ENCODE measurements around the gene MAPK7. TPM values are rescaled to one million over a fixed set of nuclear protein-coding genes. Genes with fewer than 3 reads are reported as not detected.

Gene MAPK7
- total RNA-seq, 1 donor from 2014 or later: 22.6 TPM

DNA sequence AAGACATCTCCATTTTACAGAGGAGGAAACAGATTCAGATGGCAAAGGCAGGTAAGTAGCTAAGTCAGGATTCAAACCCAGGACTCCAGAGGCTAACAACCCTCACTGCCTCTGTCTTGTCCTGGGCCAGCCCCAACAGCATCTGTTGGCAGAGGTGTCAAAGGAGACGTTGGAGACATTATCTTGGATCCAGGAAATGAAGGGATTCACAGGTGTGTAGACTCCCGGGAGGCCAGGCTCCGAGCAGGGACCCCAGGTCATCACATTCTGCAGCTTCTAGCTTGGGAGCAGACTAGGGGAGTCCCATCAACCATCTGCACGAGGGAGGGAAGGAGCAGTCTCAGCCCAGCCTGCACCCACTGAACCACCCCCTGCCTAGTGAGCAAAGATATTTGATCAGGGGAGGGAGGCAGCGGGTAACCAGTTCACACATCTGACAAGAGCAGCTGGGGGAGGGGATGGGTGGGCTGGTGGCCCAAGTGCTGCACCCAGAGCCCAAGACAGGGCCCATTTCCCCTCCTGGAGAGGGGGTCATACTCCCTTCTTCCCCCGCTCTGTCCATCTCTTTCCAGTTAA, 14.8 kb upstream of the MAPK7 start:
- Mint-ChIP-seq H3K27ac (no peak overlapping the region), H3K4me3 (peak overlapping the region; percentile 91), H3K36me3 (ENCODE audit: low read depth) (no peaks in the 10 kb centered on the region), H3K4me1 (peaks cover 24% of the 10 kb centered on the region), H3K9me3 (no peaks in the 10 kb centered on the region), H3K27me3 (peaks cover 10% of the 10 kb centered on the region)
- DNase-seq: peak; percentile 62
- intact Hi-C loops (cut with micrococcal nuclease): loop anchor here (2.0 to 5.0 kb wide), 3 partner anchors 143 to 403 kb away; partner anchors contain the start of gene ALDH3A2

DNA sequence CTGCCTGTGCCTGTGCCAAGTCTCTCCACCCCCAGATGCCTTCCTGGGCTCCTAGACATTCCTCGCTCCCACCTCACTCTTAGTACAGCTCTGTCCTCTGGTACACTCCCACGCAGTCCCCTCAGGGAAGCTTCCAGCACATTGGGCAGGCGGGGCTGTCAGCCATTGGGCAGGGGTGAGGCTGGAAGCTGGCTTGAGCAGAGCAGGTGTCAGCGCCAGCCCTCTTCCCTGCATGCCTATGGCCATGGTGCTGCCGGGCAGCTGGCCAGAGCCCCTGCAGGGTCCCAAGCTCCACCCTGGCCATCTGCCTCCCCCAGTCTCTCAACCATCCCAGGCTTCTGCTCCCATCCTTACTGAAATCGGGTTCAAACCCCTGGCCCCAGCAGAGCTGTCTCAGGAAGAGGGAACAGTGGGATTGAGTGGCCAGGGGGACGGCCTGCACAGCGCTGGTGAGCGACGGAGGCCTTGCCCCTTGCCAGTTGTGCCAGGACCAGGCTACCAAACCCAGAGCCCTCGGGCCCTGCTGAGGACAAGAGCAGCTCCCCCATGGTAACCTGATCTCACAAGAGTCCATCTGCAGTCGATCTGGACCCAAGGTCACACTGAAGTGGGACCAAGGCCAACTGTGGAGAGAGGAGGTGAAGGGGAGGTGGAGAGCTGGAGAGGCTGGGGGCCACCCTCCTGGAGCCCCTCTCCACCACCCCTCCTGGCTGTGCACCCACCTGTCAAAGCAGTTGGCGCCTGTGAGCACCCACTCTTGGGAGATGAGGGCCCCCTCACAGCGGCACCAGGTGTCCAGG, 13.4 kb upstream of the MAPK7 start:
- Mint-ChIP-seq H3K4me3 (no peak overlapping the region), H3K4me1 (peaks cover 37% of the 10 kb centered on the region), H3K9me3 (no peaks in the 10 kb centered on the region), H3K27ac (no peak overlapping the region), H3K36me3 (ENCODE audit: low read depth) (no peaks in the 10 kb centered on the region), H3K27me3 (peaks cover 9% of the 10 kb centered on the region)
- intact Hi-C loops (cut with micrococcal nuclease): loop anchor here (5.0 kb wide), 1 partner anchor 282 kb away; the partner anchor contains the start of gene ALDH3A2
- no peak for DNase-seq

- H3K4me3 Mint-ChIP-seq: no peak overlapping the region
- DNase-seq: no peak
- H3K27ac Mint-ChIP-seq: no peak overlapping the region
- no peaks in the 10 kb centered on the region for H3K36me3 Mint-ChIP-seq (ENCODE audit: low read depth)
- peaks cover 8% of the 10 kb centered on the region for H3K27me3 Mint-ChIP-seq
- peaks cover 42% of the 10 kb centered on the region for H3K4me1 Mint-ChIP-seq
- intact Hi-C loops (cut with micrococcal nuclease): no loop called here
- no peaks in the 10 kb centered on the region for H3K9me3 Mint-ChIP-seq
Measured at GRCh38 chr17:19365499-19365817, 12.8 kb upstream of the MAPK7 start.

GRCh38 chr17:19365833-19366636, 12.3 kb upstream of the MAPK7 start:
- Mint-ChIP-seq H3K27me3 (peaks cover 5% of the 10 kb centered on the region), H3K9me3 (no peaks in the 10 kb centered on the region), H3K36me3 (ENCODE audit: low read depth) (no peaks in the 10 kb centered on the region), H3K4me3 (no peak overlapping the region), H3K27ac (no peak overlapping the region), H3K4me1 (peaks cover 47% of the 10 kb centered on the region)
- no peak for DNase-seq
- intact Hi-C loops (cut with micrococcal nuclease): no loop called here

DNA sequence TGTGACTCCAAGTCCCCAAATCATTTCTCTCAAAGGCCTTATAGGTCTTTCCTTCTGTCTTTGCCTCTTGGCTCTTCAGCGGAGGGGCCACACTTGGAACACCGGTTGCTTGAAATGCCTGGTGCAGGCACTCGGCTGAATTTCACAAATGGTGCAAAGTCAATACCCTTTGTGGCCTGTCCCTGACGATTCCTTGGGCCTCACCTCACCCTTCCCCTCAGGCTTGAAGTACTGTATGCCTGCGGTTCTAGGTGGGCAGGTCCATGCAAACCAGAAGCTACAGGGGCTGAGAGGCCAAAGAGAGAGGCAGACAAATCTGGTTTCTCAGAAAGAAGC, 11.7 kb upstream of the MAPK7 start:
- H3K27ac Mint-ChIP-seq: no peak overlapping the region
- no peaks in the 10 kb centered on the region for H3K36me3 Mint-ChIP-seq (ENCODE audit: low read depth)
- no peaks in the 10 kb centered on the region for H3K9me3 Mint-ChIP-seq
- DNase-seq: no peak
- H3K4me3 Mint-ChIP-seq: no peak overlapping the region
- H3K27me3 Mint-ChIP-seq: peaks cover 2% of the 10 kb centered on the region
- intact Hi-C loops (cut with micrococcal nuclease): no loop called here
- H3K4me1 Mint-ChIP-seq: peaks cover 50% of the 10 kb centered on the region

DNA sequence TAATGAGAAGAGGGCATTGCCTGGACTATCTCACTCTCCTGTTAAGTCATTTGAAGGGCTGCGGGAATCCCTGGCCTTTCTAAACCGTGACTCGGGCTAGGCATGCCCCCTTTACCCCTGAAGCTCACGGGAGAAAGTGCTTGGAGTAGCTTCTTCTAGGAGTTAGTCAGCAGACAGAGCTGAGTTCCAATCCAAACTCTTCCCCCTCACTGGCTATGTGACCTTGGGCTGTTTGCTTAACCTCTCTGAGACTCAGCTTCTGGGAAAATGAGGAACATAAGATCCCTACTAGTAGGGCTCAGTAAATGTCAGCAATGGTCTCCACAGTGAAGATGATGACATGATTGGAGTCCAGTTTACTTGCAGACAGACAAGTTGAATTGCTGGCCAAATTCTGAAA, 10.1 kb upstream of the MAPK7 start:
- no peak overlapping the region for H3K27ac Mint-ChIP-seq

DNA sequence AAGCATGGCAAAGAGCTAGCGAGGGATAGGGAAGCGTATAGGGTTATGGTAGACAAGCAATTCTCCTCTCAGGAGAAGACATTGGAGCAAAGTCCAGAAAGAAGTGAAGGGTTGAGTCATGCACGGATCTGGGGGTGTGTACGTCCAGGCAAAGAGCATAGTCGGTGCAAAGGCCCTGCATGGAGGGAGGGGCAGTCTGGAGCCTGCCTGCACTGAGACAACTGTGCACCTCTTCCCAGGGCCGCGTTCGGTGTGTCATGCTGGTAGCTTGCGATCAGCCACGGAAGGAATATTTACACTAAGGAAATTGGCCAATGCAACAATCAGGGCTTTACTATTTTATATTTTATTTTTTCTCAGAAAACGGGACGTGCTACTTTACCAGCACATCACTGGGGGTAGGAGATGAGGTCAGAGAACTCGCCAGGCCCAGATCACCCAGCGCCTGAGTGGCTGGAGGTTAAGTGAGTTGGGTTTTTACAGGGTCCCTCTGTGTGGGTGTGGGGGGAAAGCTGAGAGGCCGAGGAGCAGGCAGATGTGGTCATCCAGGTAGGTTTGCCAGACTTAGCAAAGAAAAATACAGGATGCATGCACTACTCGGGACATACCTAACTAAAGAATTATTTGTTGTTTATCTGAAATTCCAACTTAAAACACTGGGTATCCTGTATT, 9.1 kb upstream of the MAPK7 start:
- Mint-ChIP-seq H3K36me3 (ENCODE audit: low read depth) (no peaks in the 10 kb centered on the region), H3K27ac (no peak overlapping the region), H3K9me3 (no peaks in the 10 kb centered on the region), H3K4me1 (peaks cover 56% of the 10 kb centered on the region), H3K4me3 (peak overlapping the region; percentile 81), H3K27me3 (peaks cover 2% of the 10 kb centered on the region)
- intact Hi-C loops (cut with micrococcal nuclease): no loop called here
- no peak for DNase-seq

More for the DNA sequence above, 10.1 kb upstream of the MAPK7 start:
- intact Hi-C loops (cut with micrococcal nuclease): no loop called here
- Mint-ChIP-seq H3K36me3 (ENCODE audit: low read depth) (no peaks in the 10 kb centered on the region), H3K4me3 (no peak overlapping the region), H3K9me3 (no peaks in the 10 kb centered on the region), H3K27me3 (peaks cover 2% of the 10 kb centered on the region), H3K4me1 (peaks cover 56% of the 10 kb centered on the region)
- DNase-seq: no peak

DNA sequence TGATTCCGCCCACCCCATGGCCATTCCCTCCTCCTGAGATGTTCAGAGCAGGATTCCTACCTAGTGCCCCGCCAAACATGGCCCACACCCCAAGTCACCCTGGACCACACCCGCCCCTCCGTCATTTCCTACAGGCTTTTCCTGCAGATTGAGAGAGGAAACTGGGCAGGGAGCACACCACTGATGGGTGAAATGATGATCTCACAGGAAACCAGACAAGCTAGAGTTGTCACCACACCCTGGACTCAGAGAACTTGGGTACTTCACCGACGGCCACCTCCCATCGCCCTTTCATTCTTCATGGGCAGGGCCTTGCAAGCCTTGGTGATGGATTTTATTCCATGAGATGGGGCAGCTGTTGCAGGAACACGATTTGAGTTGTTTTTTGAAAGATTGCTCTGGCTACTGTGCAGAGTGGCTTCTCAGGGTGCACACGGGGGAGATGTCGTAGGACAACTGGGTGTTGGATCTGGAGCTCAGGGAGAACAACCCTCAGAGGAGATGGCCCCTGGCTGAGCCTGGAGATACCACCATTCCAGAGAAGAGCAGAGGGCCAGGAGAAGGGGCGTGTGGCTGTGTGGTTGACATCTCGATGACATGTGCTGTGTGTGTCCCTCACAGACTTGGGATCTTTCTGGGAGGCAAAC, 8.3 kb upstream of the MAPK7 start:
- Mint-ChIP-seq H3K4me1 (peaks cover 60% of the 10 kb centered on the region), H3K36me3 (ENCODE audit: low read depth) (peaks cover 2% of the 10 kb centered on the region), H3K4me3 (peak overlapping the region; percentile 81), H3K27ac (peak overlapping the region; percentile 90), H3K9me3 (no peaks in the 10 kb centered on the region), H3K27me3 (peaks cover 2% of the 10 kb centered on the region)
- DNase-seq: peak; percentile 86
- intact Hi-C loops (cut with micrococcal nuclease): no loop called here

DNA sequence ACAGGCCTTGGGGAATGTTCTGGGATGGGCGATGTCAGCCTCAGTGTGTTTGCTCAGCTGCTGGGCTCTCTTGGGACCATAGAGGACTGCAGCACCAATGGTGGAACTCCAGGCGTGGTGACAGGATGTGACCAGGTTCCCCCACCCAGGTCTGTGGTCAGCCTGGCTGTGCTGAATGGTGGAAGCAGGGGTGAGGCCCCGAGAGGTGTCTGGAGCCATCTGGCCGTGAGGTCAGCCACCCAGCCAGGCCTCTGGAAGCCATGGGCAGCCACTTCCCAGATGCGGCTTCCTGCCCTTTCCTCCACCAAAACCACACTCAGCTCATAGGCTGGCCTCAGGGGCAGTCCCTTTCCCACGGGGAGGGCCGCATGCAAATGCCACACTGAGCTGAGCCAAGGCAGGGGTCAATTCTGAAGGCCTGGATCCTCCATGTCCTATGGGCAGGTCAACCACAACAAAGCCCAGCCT, 7.8 kb upstream of the MAPK7 start:
- H3K9me3 Mint-ChIP-seq: no peaks in the 10 kb centered on the region
- peak; percentile 78 for DNase-seq
- peak overlapping the region; percentile 90 for H3K27ac Mint-ChIP-seq
- peaks cover 2% of the 10 kb centered on the region for H3K27me3 Mint-ChIP-seq
- H3K36me3 Mint-ChIP-seq (ENCODE audit: low read depth): peaks cover 2% of the 10 kb centered on the region
- intact Hi-C loops (cut with micrococcal nuclease): no loop called here
- peaks cover 61% of the 10 kb centered on the region for H3K4me1 Mint-ChIP-seq
- peak overlapping the region; percentile 81 for H3K4me3 Mint-ChIP-seq

- peaks cover 64% of the 10 kb centered on the region for H3K4me1 Mint-ChIP-seq
- no peak for DNase-seq
- no peaks in the 10 kb centered on the region for H3K9me3 Mint-ChIP-seq
- H3K27me3 Mint-ChIP-seq: no peaks in the 10 kb centered on the region
- intact Hi-C loops (cut with micrococcal nuclease): no loop called here
- H3K36me3 Mint-ChIP-seq (ENCODE audit: low read depth): peaks cover 2% of the 10 kb centered on the region
- peak overlapping the region; percentile 22 for H3K27ac Mint-ChIP-seq
- peak overlapping the region; percentile 81 for H3K4me3 Mint-ChIP-seq
Measured at GRCh38 chr17:19371259-19372010, 6.9 kb upstream of the MAPK7 start.

GRCh38 chr17:19372011-19372370, 6.3 kb upstream of the MAPK7 start:
- H3K36me3 Mint-ChIP-seq (ENCODE audit: low read depth): peaks cover 2% of the 10 kb centered on the region
- intact Hi-C loops (cut with micrococcal nuclease): no loop called here
- H3K27ac Mint-ChIP-seq: no peak overlapping the region
- H3K9me3 Mint-ChIP-seq: no peaks in the 10 kb centered on the region
- no peak for DNase-seq
- H3K27me3 Mint-ChIP-seq: no peaks in the 10 kb centered on the region
- peaks cover 66% of the 10 kb centered on the region for H3K4me1 Mint-ChIP-seq
- peak overlapping the region; percentile 30 for H3K4me3 Mint-ChIP-seq

DNA sequence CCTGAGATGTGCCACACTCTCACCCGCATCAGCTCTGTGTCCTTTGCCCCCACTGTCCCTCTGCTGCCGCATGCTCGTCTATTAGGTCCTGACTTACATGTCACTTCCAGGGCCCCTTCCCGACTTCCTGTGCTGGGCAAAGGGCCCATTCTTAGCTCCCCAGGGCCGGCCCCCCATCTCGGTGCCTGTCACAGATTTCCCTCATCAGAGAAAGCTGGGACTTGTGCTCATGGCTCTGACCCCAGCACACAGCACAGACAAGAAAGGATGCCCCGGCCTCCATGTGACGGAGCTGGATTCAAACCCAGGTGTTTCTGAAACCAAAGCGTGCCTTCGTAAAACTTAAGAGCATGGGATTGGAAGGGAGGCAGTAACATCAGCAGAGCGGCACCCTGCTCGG, 5.9 kb upstream of the MAPK7 start:
- no peak overlapping the region for H3K27ac Mint-ChIP-seq
- no peaks in the 10 kb centered on the region for H3K27me3 Mint-ChIP-seq
- H3K36me3 Mint-ChIP-seq (ENCODE audit: low read depth): peaks cover 2% of the 10 kb centered on the region
- peaks cover 66% of the 10 kb centered on the region for H3K4me1 Mint-ChIP-seq
- H3K4me3 Mint-ChIP-seq: peak overlapping the region; percentile 30
- H3K9me3 Mint-ChIP-seq: no peaks in the 10 kb centered on the region
- intact Hi-C loops (cut with micrococcal nuclease): no loop called here
- no peak for DNase-seq
